AG04450 (cell line): ENCODE measurements around the gene FAIM. TPM values are rescaled to one million over a fixed set of nuclear protein-coding genes. Genes with fewer than 3 reads are reported as not detected.
"Not testable (repeated sequence)": the region's sequence is repeated elsewhere in the genome, so short reads cannot be mapped to it uniquely, and the experiment has no call there.

ENCODE experiments used
- CTCF ChIA-PET: fragments of 300-600, 350-600 bp; formaldehyde crosslinking; extraction: SDS; loops from one replicate; lab custom pipeline; 2022; ENCODE audit warnings: antibody characterized with exemption, inconsistent platforms; lab: Charles Lee
- POLR2A ChIA-PET: fragments of 350-600 bp; formaldehyde crosslinking; extraction: SDS; loops from one replicate; lab custom pipeline; 2021; ENCODE audit warnings: antibody characterized with exemption, inconsistent platforms; lab: Yijun Ruan, JAX
- DNase-seq: peaks from one replicate; pipeline ENCODE4 v3.0.0-alpha.2; 2011; ENCODE audit warnings: low read depth, low spot score
- H3K27ac ChIP-seq: one replicate; pipeline ENCODE4 v1.5.1; 2012; ENCODE audit warnings: low read depth, low read length, control low read depth
- H3K27me3 ChIP-seq: one replicate; pipeline ENCODE4 v1.6.0; 2012; ENCODE audit warnings: low read length; ENCODE audit not compliant: control insufficient read depth, insufficient read depth
- H3K4me3 ChIP-seq: 2 replicates; pipeline ENCODE4 v1.5.1; 2011; ENCODE audit warnings: mild to moderate bottlenecking, low read depth, low read length, control low read depth
- H3K9me3 ChIP-seq: 2 replicates; pipeline ENCODE4 v1.5.1; 2012; ENCODE audit warnings: low read length; ENCODE audit not compliant: control insufficient read depth, insufficient read depth
- CTCF ChIP-seq: IDR thresholded peaks from 2 replicates; pipeline ENCODE4 v1.5.1; 2011; ENCODE audit warnings: low read depth, low read length, control low read depth, inconsistent platforms
- polyA plus RNA-seq: library from polyadenylated mRNA; depleted of rRNA; stranded (reverse); fragments of >200 nt; gene quantifications from 2 replicates; pipeline ENCODE4 v1.2.3, GENCODE V29; 2011

Gene FAIM
- polyA plus RNA-seq, 1 experiment: 5.7 TPM

- no peak overlapping the region for H3K4me3 ChIP-seq
- no peaks in the 10 kb centered on the region for H3K27me3 ChIP-seq
- no peak for TF ChIP-seq CTCF
- H3K9me3 ChIP-seq: peaks cover 11% of the 10 kb centered on the region
- ChIA-PET CTCF (no interaction called here), POLR2A (interaction anchor here (0.6 kb wide), 1 partner anchor 706 kb away, joined by 3 read pairs; no protein-coding TSS in a partner anchor)
- H3K27ac ChIP-seq: no peak overlapping the region
- DNase-seq: no peak
Measured at GRCh38 chr3:138673641-138674530, 65.3 kb downstream of the FAIM start.

- ChIA-PET CTCF (interaction anchor here (0.7 to 1.6 kb wide), 2 partner anchors 61 to 248 kb away, joined by 3 read pairs; no protein-coding TSS in a partner anchor), POLR2A (no interaction called here)
- Histone ChIP-seq H3K4me3 (no peak overlapping the region), H3K9me3 (peaks cover 11% of the 10 kb centered on the region), H3K27me3 (no peaks in the 10 kb centered on the region), H3K27ac (no peak overlapping the region)
- no peak for TF ChIP-seq CTCF
- DNase-seq: no peak
Measured at GRCh38 chr3:138675393-138675792, 66.8 kb downstream of the FAIM start.

GRCh38 chr3:138678086-138678485 is 69.5 kb downstream of the FAIM start:
- no peaks in the 10 kb centered on the region for H3K27me3 ChIP-seq
- no peak overlapping the region for H3K27ac ChIP-seq
- DNase-seq: no peak
- ChIA-PET CTCF (interaction anchor here (0.6 to 2.3 kb wide), 2 partner anchors 20 to 245 kb away, joined by 3 to 6 read pairs; no protein-coding TSS in a partner anchor), POLR2A (no interaction called here)
- no peak for TF ChIP-seq CTCF
- H3K9me3 ChIP-seq: peaks cover 11% of the 10 kb centered on the region
- no peak overlapping the region for H3K4me3 ChIP-seq

GRCh38 chr3:138678874-138679392 is 70.4 kb downstream of the FAIM start:
- CTCF ChIA-PET: interaction anchor here (1.1 to 2.3 kb wide), 2 partner anchors 237 to 244 kb away, joined by 6 read pairs; no protein-coding TSS in a partner anchor

GRCh38 chr3:138680974-138681373 is 72.4 kb downstream of the FAIM start:
- DNase-seq, H3K27me3 ChIP-seq, H3K9me3 ChIP-seq, H3K27ac ChIP-seq, H3K4me3 ChIP-seq, POLR2A ChIA-PET, CTCF ChIA-PET: not testable (repeated sequence)

More at GRCh38 chr3:138678874-138679392, 70.4 kb downstream of the FAIM start:
- POLR2A ChIA-PET: no interaction called here
- no peak overlapping the region for H3K4me3 ChIP-seq
- no peak for DNase-seq
- H3K9me3 ChIP-seq: peaks cover 11% of the 10 kb centered on the region
- TF ChIP-seq CTCF: no peak
- no peaks in the 10 kb centered on the region for H3K27me3 ChIP-seq
- H3K27ac ChIP-seq: no peak overlapping the region
